Loucy (cell line): ENCODE measurements around the gene MAN2B2.

Experiments
- H2AFZ ChIP-seq: fragments of 200-600 bp; sonication (generic); 2 replicates; pipeline ENCODE4 v1.6.0; 2016; ENCODE audit warnings: antibody characterized with exemption, mild to moderate bottlenecking, low read length, moderate library complexity
- H3F3A ChIP-seq: fragments of 200-600 bp; 2 replicates; pipeline ENCODE4 v1.6.0; 2016; ENCODE audit warnings: antibody characterized with exemption, low read depth, mild to moderate bottlenecking
- H3K27me3 ChIP-seq: fragments of 200-600 bp; sonication (generic); 2 replicates; pipeline ENCODE4 v1.6.1; 2014; ENCODE audit warnings: low read length, mild to moderate bottlenecking; ENCODE audit not compliant: insufficient read depth, poor library complexity, severe bottlenecking
- H3K36me3 ChIP-seq: fragments of 200-600 bp; sonication (generic); 2 replicates; pipeline ENCODE4 v1.6.1; 2016; ENCODE audit warnings: low read length; ENCODE audit not compliant: insufficient read depth
- H3K4me1 ChIP-seq: fragments of 200-600 bp; sonication (generic); 2 replicates; pipeline ENCODE4 v1.5.1; 2014; ENCODE audit warnings: low read length, mild to moderate bottlenecking; ENCODE audit not compliant: insufficient read depth, poor library complexity, severe bottlenecking
- H3K4me2 ChIP-seq: fragments of 200-600 bp; sonication (generic); 2 replicates; pipeline ENCODE4 v1.6.0; 2014; ENCODE audit warnings: antibody characterized with exemption, low read length, low read depth, mild to moderate bottlenecking; ENCODE audit not compliant: poor library complexity, severe bottlenecking
- H3K4me3 ChIP-seq: fragments of 200-600 bp; sonication (generic); 2 replicates; pipeline ENCODE4 v1.5.1; 2014; ENCODE audit warnings: low read length, mild to moderate bottlenecking, mixed read lengths; ENCODE audit not compliant: poor library complexity, severe bottlenecking
- H3K79me2 ChIP-seq: fragments of 200-600 bp; sonication (generic); 2 replicates; pipeline ENCODE4 v1.6.1; 2014; ENCODE audit warnings: low read length; ENCODE audit not compliant: insufficient read depth
- H3K9ac ChIP-seq: fragments of 200-600 bp; sonication (generic); 2 replicates; pipeline ENCODE4 v1.6.0; 2014; ENCODE audit warnings: mild to moderate bottlenecking, low read depth, low read length, moderate library complexity; ENCODE audit not compliant: poor library complexity, severe bottlenecking
- H3K9me2 ChIP-seq: fragments of 200-600 bp; sonication (generic); replicated peaks from 2 replicates; pipeline ENCODE4 v1.6.1; 2016; ENCODE audit warnings: low read depth, low read length, mixed read lengths
- H3K9me3 ChIP-seq: fragments of 200-600 bp; sonication (generic); 2 replicates; pipeline ENCODE4 v1.6.1; 2014; ENCODE audit warnings: mild to moderate bottlenecking, antibody characterized with exemption, low read length, low read depth; ENCODE audit not compliant: insufficient read depth
- H4K20me1 ChIP-seq: fragments of 200-600 bp; sonication (generic); 2 replicates; pipeline ENCODE4 v1.6.0; 2014; ENCODE audit warnings: antibody characterized with exemption, low read length, mild to moderate bottlenecking; ENCODE audit not compliant: insufficient read depth, poor library complexity, severe bottlenecking
- CTCF ChIP-seq: fragments of 200-600 bp; sonication (generic); conservative IDR thresholded peaks from 2 replicates; pipeline ENCODE4 v1.5.1; 2014; ENCODE audit warnings: mild to moderate bottlenecking, antibody characterized with exemption, low read length
- EZH2phosphoT487 ChIP-seq: fragments of 200-600 bp; IDR thresholded peaks from 2 replicates; pipeline ENCODE4 v1.6.1; 2018; ENCODE audit warnings: antibody characterized with exemption, mild to moderate bottlenecking, moderate library complexity, borderline replicate concordance

MAN2B2 gene

GRCh38 chr4:6562931-6563901, 11.8 kb upstream of the MAN2B2 start:
- Histone ChIP-seq H3K27me3 (no peaks in the 10 kb centered on the region), H3K9ac (no peak overlapping the region), H3K4me2 (no peak overlapping the region), H3K9me2 (no peaks in the 10 kb centered on the region), H4K20me1 (no peaks in the 10 kb centered on the region), H3K9me3 (no peaks in the 10 kb centered on the region), H3K4me1 (peaks cover 5% of the 10 kb centered on the region), H3K4me3 (no peak overlapping the region), H3F3A (no peaks in the 10 kb centered on the region), H3K36me3 (no peaks in the 10 kb centered on the region), H2AFZ (no peak overlapping the region), H3K79me2 (no peaks in the 10 kb centered on the region)
- no peak for TF ChIP-seq EZH2phosphoT487
- no peak for TF ChIP-seq CTCF

- H3K4me1 ChIP-seq, result peaks cover 5% of the 10 kb centered on the region
- H3K27me3 ChIP-seq, result no peaks in the 10 kb centered on the region
- no peaks in the 10 kb centered on the region for H3K79me2 ChIP-seq
- H3K4me2 ChIP-seq, result no peak overlapping the region
- H3K36me3 ChIP-seq, result no peaks in the 10 kb centered on the region
- no peaks in the 10 kb centered on the region for H3K9me3 ChIP-seq
- H3K4me3 ChIP-seq, result no peak overlapping the region
- no peak overlapping the region for H2AFZ ChIP-seq
- no peaks in the 10 kb centered on the region for H3F3A ChIP-seq
- no peaks in the 10 kb centered on the region for H4K20me1 ChIP-seq
- TF ChIP-seq CTCF (no peak), EZH2phosphoT487 (no peak)
- no peak overlapping the region for H3K9ac ChIP-seq
- H3K9me2 ChIP-seq, result no peaks in the 10 kb centered on the region
Observed at GRCh38 chr4:6563935-6564645, 10.9 kb upstream of the MAN2B2 start.

- Histone ChIP-seq H3K4me2 (no peak overlapping the region), H3F3A (no peaks in the 10 kb centered on the region), H3K4me1 (peaks cover 5% of the 10 kb centered on the region), H3K4me3 (no peak overlapping the region), H3K9ac (no peak overlapping the region), H3K27me3 (no peaks in the 10 kb centered on the region), H3K36me3 (no peaks in the 10 kb centered on the region), H3K9me3 (no peaks in the 10 kb centered on the region), H3K9me2 (no peaks in the 10 kb centered on the region), H2AFZ (no peak overlapping the region), H4K20me1 (no peaks in the 10 kb centered on the region), H3K79me2 (no peaks in the 10 kb centered on the region)
- no peak for TF ChIP-seq EZH2phosphoT487
- no peak for TF ChIP-seq CTCF
Observed at GRCh38 chr4:6565691-6566390, 9.1 kb upstream of the MAN2B2 start.
